PC-3 (cell line): ENCODE results near the gene CACNA1C. TPM values are rescaled to one million over a fixed set of nuclear protein-coding genes. Genes with fewer than 3 reads are reported as not detected.

Source experiments
- ATAC-seq: fragments of 200-7000 bp; cut with Tn5 transposase; 2 replicates; pipeline ENCODE4 v1.9.1; 2020; ENCODE audit warnings: mild to moderate bottlenecking, moderate library complexity
- BruUV-seq: library from RNA; stranded (reverse); fragments of 400-500 nt; replicated peaks from 2 replicates; lab custom pipeline; 2021; lab: Mats Ljungman, UMichigan
- CTCF ChIA-PET: fragments of 300-600 bp; sonication (Branson Sonifier 250); formaldehyde crosslinking; loops from one replicate; lab custom pipeline; 2022; ENCODE audit warnings: antibody characterized with exemption; lab: Charles Lee
- POLR2A ChIA-PET: fragments of 300-600 bp; sonication (Branson Sonifier 250); formaldehyde crosslinking; loops from one replicate; lab custom pipeline; 2022; ENCODE audit warnings: antibody characterized with exemption; ENCODE audit not compliant: unreplicated experiment; lab: Charles Lee
- DNase-seq: peaks from one replicate; pipeline ENCODE4 v3.0.0-alpha.2; 2015
- H2AFZ ChIP-seq: fragments of 300-600 bp; sonication (generic); 2 replicates; pipeline ENCODE4 v1.6.0; 2016; ENCODE audit warnings: antibody characterized with exemption, low read length
- H3F3A ChIP-seq: fragments of 300-600 bp; sonication (generic); one replicate; pipeline ENCODE4 v1.6.0; 2017; ENCODE audit warnings: antibody characterized with exemption, low read length, control low read depth, mild to moderate bottlenecking; ENCODE audit not compliant: unreplicated experiment
- H3K27ac ChIP-seq: fragments of 300-600 bp; sonication (generic); 2 replicates; pipeline ENCODE4 v1.5.1; 2016; ENCODE audit warnings: mild to moderate bottlenecking, low read length
- H3K27me3 ChIP-seq: fragments of 300-600 bp; sonication (generic); 2 replicates; pipeline ENCODE4 v1.6.1; 2016; ENCODE audit warnings: low read length, mixed read lengths
- H3K36me3 ChIP-seq: fragments of 300-600 bp; sonication (generic); 2 replicates; pipeline ENCODE4 v1.6.1; 2016; ENCODE audit warnings: low read depth, mixed run types, low read length, mixed read lengths
- H3K4me1 ChIP-seq: fragments of 300-600 bp; sonication (generic); 2 replicates; pipeline ENCODE4 v1.5.1; 2016; ENCODE audit warnings: low read length; ENCODE audit not compliant: insufficient read depth
- H3K4me2 ChIP-seq: fragments of 300-600 bp; sonication (generic); 2 replicates; pipeline ENCODE4 v1.6.0; 2016; ENCODE audit warnings: low read length
- H3K4me3 ChIP-seq: fragments of 300-600 bp; sonication (generic); 2 replicates; pipeline ENCODE4 v1.5.1; 2016; ENCODE audit warnings: mild to moderate bottlenecking, low read length, mixed read lengths
- H3K79me2 ChIP-seq: fragments of 300-600 bp; sonication (generic); 2 replicates; pipeline ENCODE4 v1.6.1; 2017; ENCODE audit warnings: low read length, mixed read lengths
- H3K9ac ChIP-seq: fragments of 300-600 bp; sonication (generic); 2 replicates; pipeline ENCODE4 v1.6.0; 2016; ENCODE audit warnings: mild to moderate bottlenecking, low read length
- H3K9me2 ChIP-seq: fragments of 300-600 bp; sonication (generic); replicated peaks from 2 replicates; pipeline ENCODE4 v1.6.1; 2016; ENCODE audit warnings: mixed run types, low read length, mixed read lengths
- H3K9me3 ChIP-seq: fragments of 300-600 bp; sonication (generic); 2 replicates; pipeline ENCODE4 v1.6.1; 2016; ENCODE audit warnings: low read length, mixed read lengths
- H4K20me1 ChIP-seq: fragments of 300-600 bp; sonication (generic); 2 replicates; pipeline ENCODE4 v1.6.1; 2016; ENCODE audit warnings: low read length, mixed read lengths
- EZH2 ChIP-seq: fragments of 300-600 bp; sonication (generic); IDR thresholded peaks from one replicate; pipeline ENCODE4 v1.6.1; 2017; ENCODE audit warnings: antibody characterized with exemption, mild to moderate bottlenecking, low read length; ENCODE audit not compliant: unreplicated experiment
- EZH2phosphoT487 ChIP-seq: fragments of 300-600 bp; sonication (generic); IDR thresholded peaks from 2 replicates; pipeline ENCODE4 v1.6.1; 2018; ENCODE audit warnings: mild to moderate bottlenecking, antibody characterized with exemption, low read length, borderline replicate concordance
- intact Hi-C: fragments of 100-400 bp; cut with micrococcal nuclease; formaldehyde crosslinking; loops from 2 replicates; pipeline ENCODE4 v1.9.0; 2023
- total RNA-seq: library from RNA; depleted of rRNA; stranded (reverse); fragments of >200 nt; gene quantifications from 2 replicates; pipeline ENCODE4 v1.2.3, GENCODE V29; 2014
- TF ChIP-seq, protein P1 (sequence below): fragments of 300-600 bp; sonication (generic); conservative IDR thresholded peaks from 2 replicates; pipeline ENCODE4 v1.5.1; 2017; ENCODE audit warnings: antibody characterized with exemption, low read depth, mild to moderate bottlenecking, low read length

CACNA1C gene
- total RNA-seq, 1 experiment from 2014 or later, result not detected

DNA sequence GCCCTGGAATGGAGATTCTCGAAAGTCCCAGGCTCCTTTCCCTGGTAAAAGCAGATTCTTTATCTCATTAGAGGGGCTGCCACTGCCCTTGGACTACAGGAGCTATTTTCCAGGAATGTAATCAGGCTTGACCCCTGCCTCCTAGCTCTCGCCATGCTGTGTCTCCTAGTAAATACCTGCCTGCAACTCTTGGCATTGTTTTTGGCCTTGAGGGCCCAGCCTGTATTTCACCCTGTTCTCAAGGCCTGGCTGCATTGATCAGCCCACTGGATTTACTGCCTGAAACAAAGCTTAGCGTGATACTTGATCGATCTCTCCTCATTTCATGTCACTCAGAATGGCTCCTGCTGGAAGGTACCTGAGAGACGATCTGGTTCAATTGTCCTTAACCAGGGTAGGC, 273.7 kb downstream of the CACNA1C start:
- no TSS peak for BruUV-seq
- H3F3A ChIP-seq, result no peaks in the 10 kb centered on the region
- no peak for DNase-seq
- H4K20me1 ChIP-seq, result no peaks in the 10 kb centered on the region
- no peak for ATAC-seq
- H3K4me3 ChIP-seq, result no peak overlapping the region
- no peak overlapping the region for H3K4me2 ChIP-seq
- H3K4me1 ChIP-seq, result no peaks in the 10 kb centered on the region
- H3K27me3 ChIP-seq, result peaks cover 64% of the 10 kb centered on the region
- H3K79me2 ChIP-seq, result no peaks in the 10 kb centered on the region
- CTCF ChIA-PET, result no interaction called here
- H3K9me2 ChIP-seq, result no peaks in the 10 kb centered on the region
- no peaks in the 10 kb centered on the region for H3K9me3 ChIP-seq
- no peak overlapping the region for H2AFZ ChIP-seq
- intact Hi-C loops, result no loop called here
- TF ChIP-seq EZH2phosphoT487 (no peak), EZH2 (no peak)
- TF ChIP-seq, protein P1, sequence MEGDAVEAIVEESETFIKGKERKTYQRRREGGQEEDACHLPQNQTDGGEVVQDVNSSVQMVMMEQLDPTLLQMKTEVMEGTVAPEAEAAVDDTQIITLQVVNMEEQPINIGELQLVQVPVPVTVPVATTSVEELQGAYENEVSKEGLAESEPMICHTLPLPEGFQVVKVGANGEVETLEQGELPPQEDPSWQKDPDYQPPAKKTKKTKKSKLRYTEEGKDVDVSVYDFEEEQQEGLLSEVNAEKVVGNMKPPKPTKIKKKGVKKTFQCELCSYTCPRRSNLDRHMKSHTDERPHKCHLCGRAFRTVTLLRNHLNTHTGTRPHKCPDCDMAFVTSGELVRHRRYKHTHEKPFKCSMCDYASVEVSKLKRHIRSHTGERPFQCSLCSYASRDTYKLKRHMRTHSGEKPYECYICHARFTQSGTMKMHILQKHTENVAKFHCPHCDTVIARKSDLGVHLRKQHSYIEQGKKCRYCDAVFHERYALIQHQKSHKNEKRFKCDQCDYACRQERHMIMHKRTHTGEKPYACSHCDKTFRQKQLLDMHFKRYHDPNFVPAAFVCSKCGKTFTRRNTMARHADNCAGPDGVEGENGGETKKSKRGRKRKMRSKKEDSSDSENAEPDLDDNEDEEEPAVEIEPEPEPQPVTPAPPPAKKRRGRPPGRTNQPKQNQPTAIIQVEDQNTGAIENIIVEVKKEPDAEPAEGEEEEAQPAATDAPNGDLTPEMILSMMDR, result no peak
- H3K36me3 ChIP-seq, result no peaks in the 10 kb centered on the region
- H3K9ac ChIP-seq, result no peak overlapping the region
- POLR2A ChIA-PET, result no interaction called here
- no peak overlapping the region for H3K27ac ChIP-seq

DNA sequence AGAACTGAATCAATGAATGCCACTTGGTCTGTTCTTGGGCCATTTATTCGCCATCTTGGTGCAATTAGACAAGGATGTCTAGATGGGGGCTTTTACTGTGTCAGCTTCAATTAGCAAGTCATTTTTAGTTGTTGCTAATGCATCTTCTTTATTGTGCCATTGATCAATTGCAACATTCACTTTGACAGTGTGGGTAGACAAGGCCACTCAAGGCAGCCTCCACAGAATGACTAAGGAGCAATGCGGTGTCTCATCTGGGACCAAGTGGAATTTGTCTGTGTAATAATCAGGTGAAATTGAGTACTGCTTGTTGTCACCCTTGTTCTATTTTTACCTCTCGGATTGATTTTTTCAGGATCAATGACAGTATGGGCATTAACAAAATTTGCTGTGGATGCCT, 275.9 kb downstream of the CACNA1C start:
- H4K20me1 ChIP-seq, result no peaks in the 10 kb centered on the region
- H3K4me3 ChIP-seq, result no peak overlapping the region
- H3K27me3 ChIP-seq, result peaks cover 50% of the 10 kb centered on the region
- ChIA-PET POLR2A (no interaction called here), CTCF (no interaction called here)
- H3K4me1 ChIP-seq, result no peaks in the 10 kb centered on the region
- ATAC-seq, result no peak
- no peak for DNase-seq
- H3K27ac ChIP-seq, result no peak overlapping the region
- H3K9me3 ChIP-seq, result no peaks in the 10 kb centered on the region
- H3K9ac ChIP-seq, result no peak overlapping the region
- H3K4me2 ChIP-seq, result no peak overlapping the region
- no peak overlapping the region for H2AFZ ChIP-seq
- no peaks in the 10 kb centered on the region for H3K79me2 ChIP-seq
- no peaks in the 10 kb centered on the region for H3F3A ChIP-seq
- intact Hi-C loops, result no loop called here
- TF ChIP-seq, protein P1, result no peak
- TF ChIP-seq EZH2 (no peak), EZH2phosphoT487 (no peak)
- no peaks in the 10 kb centered on the region for H3K36me3 ChIP-seq
- no TSS peak for BruUV-seq
- no peaks in the 10 kb centered on the region for H3K9me2 ChIP-seq

DNA sequence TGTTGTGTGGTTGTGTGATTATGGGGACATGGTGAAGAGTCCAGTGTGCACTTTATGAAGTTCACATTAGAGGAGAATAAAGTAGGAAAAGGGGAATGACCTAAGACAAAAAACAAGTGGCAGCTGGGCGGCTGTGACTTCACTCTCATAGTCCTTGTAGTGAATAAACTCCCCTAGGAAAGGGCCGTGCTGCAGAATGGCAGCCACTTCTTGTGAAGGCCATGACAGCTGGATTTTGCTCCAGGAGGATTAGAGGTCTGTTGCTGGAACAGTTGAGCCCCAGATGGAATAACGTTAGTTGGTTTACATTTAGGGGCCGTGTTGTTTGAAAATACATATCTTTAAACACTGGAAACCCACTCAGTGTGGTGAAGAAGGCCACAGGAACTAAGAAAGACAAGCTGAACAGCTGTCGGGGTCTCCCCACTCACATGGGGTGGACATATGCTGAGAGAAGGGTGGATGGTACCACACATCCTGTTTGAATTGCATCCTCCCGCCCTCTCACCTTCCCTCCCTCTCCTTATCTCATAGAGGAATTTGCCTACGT, 276.9 kb downstream of the CACNA1C start:
- H3K4me1 ChIP-seq, result no peaks in the 10 kb centered on the region
- H3K9ac ChIP-seq, result no peak overlapping the region
- H2AFZ ChIP-seq, result no peak overlapping the region
- TF ChIP-seq EZH2phosphoT487 (no peak), EZH2 (no peak)
- TF ChIP-seq, protein P1, result no peak
- H3K36me3 ChIP-seq, result no peaks in the 10 kb centered on the region
- CTCF ChIA-PET, result no interaction called here
- H3K9me2 ChIP-seq, result no peaks in the 10 kb centered on the region
- no peak overlapping the region for H3K4me2 ChIP-seq
- intact Hi-C loops, result no loop called here
- DNase-seq (no peak), ATAC-seq (no peak)
- no peaks in the 10 kb centered on the region for H3F3A ChIP-seq
- no peaks in the 10 kb centered on the region for H3K9me3 ChIP-seq
- no peak overlapping the region for H3K27ac ChIP-seq
- POLR2A ChIA-PET, result no interaction called here
- H4K20me1 ChIP-seq, result no peaks in the 10 kb centered on the region
- no TSS peak for BruUV-seq
- peaks cover 46% of the 10 kb centered on the region for H3K27me3 ChIP-seq
- H3K79me2 ChIP-seq, result no peaks in the 10 kb centered on the region
- H3K4me3 ChIP-seq, result no peak overlapping the region
